A549 (cell line): ENCODE measurements around the gene VIPR2. TPM values are rescaled to one million over a fixed set of nuclear protein-coding genes. Genes with fewer than 3 reads are reported as not detected.

Source experiments
- ATAC-seq, 2 experiments: fragments of 200-7000 bp in 1 of 2; fragments of >200 bp in 1 of 2; cut with Nextera tagmentation in 1 of 2; cut with Tn5 transposase in 1 of 2; 3 replicates each; pipeline versions ENCODE4 v1.8.0 to v1.9.1; 2018 to 2020; ENCODE audit warnings: mild to moderate bottlenecking in 1 of 2, moderate library complexity in 1 of 2
- CTCF ChIA-PET: fragments of 300-600 bp; sonication (Branson Sonifier 250); formaldehyde crosslinking; extraction: SDS; loops from one replicate; lab custom pipeline; 2021; ENCODE audit warnings: antibody characterized with exemption, inconsistent platforms; lab: Yijun Ruan, JAX
- POLR2A ChIA-PET: fragments of 350-600 bp; formaldehyde crosslinking; extraction: SDS; loops from one replicate; lab custom pipeline; 2021; ENCODE audit warnings: antibody characterized with exemption, inconsistent platforms; lab: Yijun Ruan, JAX
- DNase-seq, 2 experiments: peaks; one replicate each; pipeline versions ENCODE4 v3.0.0 to v3.0.0-alpha.2; 2011 to 2016; ENCODE audit warnings: low read depth in 1 of 2, low spot score in 1 of 2
- FAIRE-seq: peaks from 2 replicates; lab custom pipeline; 2011; peaks lifted over from hg19 to GRCh38; lab: Jason Lieb, UNC
- H3K27ac ChIP-seq, 2 experiments: fragments of >200 bp; sonication (Bioruptor Twin); formaldehyde crosslinking; 3 replicates each; pipeline ENCODE4 v1.5.1; 2016 to 2017
- H3K4me1 ChIP-seq: fragments of >200 bp; sonication (Bioruptor Twin); formaldehyde crosslinking; 3 replicates; pipeline ENCODE4 v1.6.1; 2016
- H3K4me2 ChIP-seq: fragments of >200 bp; sonication (Bioruptor Twin); formaldehyde crosslinking; 3 replicates; pipeline ENCODE4 v1.6.1; 2016
- H3K4me3 ChIP-seq: fragments of >200 bp; sonication (Bioruptor Twin); formaldehyde crosslinking; 3 replicates; pipeline ENCODE4 v1.5.1; 2016
- H3K9me3 ChIP-seq: fragments of >200 bp; sonication (Bioruptor Twin); formaldehyde crosslinking; 3 replicates; pipeline ENCODE4 v1.6.1; 2016
- BCL3 ChIP-seq: fragments of >200 bp; sonication (Bioruptor Twin); formaldehyde crosslinking; IDR thresholded peaks from 3 replicates; pipeline ENCODE4 v1.6.1; 2016
- CBX8 ChIP-seq: fragments of 200-600 bp; sonication (generic); IDR thresholded peaks from 2 replicates; pipeline ENCODE4 v1.6.1; 2016
- CEBPB ChIP-seq, 2 experiments: fragments of >200 bp in 1 of 2; sonication (Bioruptor Twin) in 1 of 2; formaldehyde crosslinking in 1 of 2; IDR thresholded peaks; 2 replicates each; pipeline ENCODE4 v1.6.1; 2012 to 2016
- CHD2 ChIP-seq: fragments of 150-350 bp; IDR thresholded peaks from 2 replicates; pipeline ENCODE4 v1.6.1; 2014; ENCODE audit warnings: low read length; ENCODE audit not compliant: partially characterized antibody
- E2F6 ChIP-seq: IDR thresholded peaks from 2 replicates; pipeline ENCODE4 v1.6.1; 2012; ENCODE audit warnings: low read depth, borderline replicate concordance
- EP300 ChIP-seq, 2 experiments: fragments of >200 bp; sonication (Bioruptor Twin); formaldehyde crosslinking; IDR thresholded peaks; 2 replicates in 1 of 2; 3 replicates in 1 of 2; pipeline ENCODE4 v1.6.1; 2016 to 2017
- FOSB ChIP-seq: fragments of 250-450 bp; sonication (Bioruptor Pico); IDR thresholded peaks from 2 replicates; pipeline ENCODE4 v1.5.0; 2020; ENCODE audit warnings: mild to moderate bottlenecking, moderate library complexity
- FOSL2 ChIP-seq, 2 experiments: fragments of 450-650 bp in 1 of 2; fragments of >200 bp in 1 of 2; sonication (Bioruptor Twin) in 1 of 2; formaldehyde crosslinking; IDR thresholded peaks; 2 replicates each; pipeline versions ENCODE4 v1.5.0 to v1.6.1; 2016 to 2020; ENCODE audit warnings: mild to moderate bottlenecking in 1 of 2, moderate library complexity in 1 of 2
- HEYL ChIP-seq: fragments of 250-450 bp; sonication (Bioruptor Pico); IDR thresholded peaks from 2 replicates; pipeline ENCODE4 v1.8.0; 2021; ENCODE audit warnings: mild to moderate bottlenecking, moderate library complexity
- HMGXB4 ChIP-seq: fragments of 250-450 bp; sonication (Bioruptor Pico); IDR thresholded peaks from 2 replicates; pipeline ENCODE4 v1.5.0; 2021; ENCODE audit warnings: mild to moderate bottlenecking, moderate library complexity, borderline replicate concordance
- HOXA7 ChIP-seq: fragments of 250-450 bp; sonication (Bioruptor Pico); IDR thresholded peaks from 2 replicates; pipeline ENCODE4 v1.5.0; 2020; ENCODE audit warnings: mild to moderate bottlenecking, moderate library complexity
- HOXB5 ChIP-seq: fragments of 250-450 bp; sonication (Bioruptor Pico); IDR thresholded peaks from 2 replicates; pipeline ENCODE4 v1.5.0; 2020; ENCODE audit warnings: mild to moderate bottlenecking, moderate library complexity
- JUN ChIP-seq, 2 experiments: fragments of >200 bp; sonication (Bioruptor Twin); formaldehyde crosslinking; IDR thresholded peaks; 2 replicates in 1 of 2; 3 replicates in 1 of 2; pipeline ENCODE4 v1.6.1; 2016 to 2017
- JUNB ChIP-seq: fragments of >200 bp; sonication (Bioruptor Twin); formaldehyde crosslinking; IDR thresholded peaks from 2 replicates; pipeline ENCODE4 v1.6.1; 2016
- MAX ChIP-seq: IDR thresholded peaks from 2 replicates; pipeline ENCODE4 v1.6.1; 2012
- MYC ChIP-seq: IDR thresholded peaks from 2 replicates; pipeline ENCODE4 v1.6.1; 2012; ENCODE audit warnings: mild to moderate bottlenecking, inconsistent platforms, low read length, improper control_type of control experiment, borderline replicate concordance
- PBX3 ChIP-seq: IDR thresholded peaks from 2 replicates; pipeline ENCODE4 v1.6.1; 2012
- POLR2AphosphoS2 ChIP-seq: conservative IDR thresholded peaks from 2 replicates; pipeline ENCODE4 v1.6.1; 2012; ENCODE audit warnings: low read length, improper control_type of control experiment, inconsistent platforms
- RAD21 ChIP-seq, 2 experiments: fragments of >200 bp in 1 of 2; sonication (Bioruptor Twin) in 1 of 2; formaldehyde crosslinking in 1 of 2; IDR thresholded peaks in 1 of 2; conservative IDR thresholded peaks in 1 of 2; 2 replicates in 1 of 2; 3 replicates in 1 of 2; pipeline ENCODE4 v1.6.1; 2012 to 2018; ENCODE audit warnings: inconsistent platforms in 1 of 2
- RCOR1 ChIP-seq: fragments of 150-350 bp; IDR thresholded peaks from 2 replicates; pipeline ENCODE4 v1.6.1; 2014; ENCODE audit warnings: antibody characterized with exemption, low read length, low read depth
- REST ChIP-seq: fragments of 200-600 bp; sonication (generic); IDR thresholded peaks from 2 replicates; pipeline ENCODE4 v1.6.1; 2016; ENCODE audit warnings: antibody characterized with exemption, mild to moderate bottlenecking, moderate library complexity
- RNF2 ChIP-seq: fragments of 200-600 bp; sonication (generic); IDR thresholded peaks from 2 replicates; pipeline ENCODE4 v1.6.1; 2016; ENCODE audit warnings: low read depth, mild to moderate bottlenecking, antibody characterized with exemption, moderate library complexity, borderline replicate concordance
- TP53 ChIP-seq: fragments of 250-450 bp; sonication (Bioruptor Pico); IDR thresholded peaks from 2 replicates; pipeline ENCODE4 v1.5.0; 2021; ENCODE audit warnings: mild to moderate bottlenecking, moderate library complexity
- ZNF302 ChIP-seq: fragments of 250-450 bp; sonication (Bioruptor Pico); IDR thresholded peaks from 2 replicates; pipeline ENCODE4 v1.9.0; 2021; ENCODE audit warnings: inconsistent platforms, mild to moderate bottlenecking, moderate library complexity
- ZSCAN20 ChIP-seq: fragments of 250-450 bp; sonication (Bioruptor Pico); IDR thresholded peaks from 2 replicates; pipeline ENCODE4 v1.8.0; 2022; ENCODE audit warnings: mild to moderate bottlenecking, moderate library complexity
- WGBS: methylation state at CpG from one replicate; pipeline ENCODE4 v1.1.6; 2017; ENCODE audit errors: missing lambda C conversion rate; 5-methylcytosine and 5-hydroxymethylcytosine counted together
- polyA plus RNA-seq, 4 experiments: library from polyadenylated mRNA; depleted of rRNA in 3 of 4; stranded (reverse); fragments of >200 nt; fragmentation: RNase III in 1 of 4; extraction: RNeasy Plus Mini Kit Qiagen cat#74134 plus additional on column Dnase treatment in 1 of 4; gene quantifications; 2 replicates in 3 of 4; 3 replicates in 1 of 4; pipeline ENCODE4 v1.2.3, GENCODE V29; 2011 to 2017

VIPR2 gene
- polyA plus RNA-seq, 2 of the 4 experiments (the other 2 are of a cell fraction): not detected

GRCh38 chr7:159012353-159013069 is 132.2 kb downstream of the VIPR2 start:
- FAIRE-seq: no peak
- no peak overlapping the region for H3K4me3 ChIP-seq
- peak in 1 of 2 experiments; percentile 12; a peak in 2 of 6 replicates for ATAC-seq
- peak overlapping the region; percentile 94 to 97 for H3K27ac ChIP-seq
- peak in 1 of 2 experiments; percentile 62 for DNase-seq
- POLR2A ChIA-PET: no interaction called here
- WGBS: 25% methylated on average over 12 of the region's 12 CpGs
- peak overlapping the region; percentile 68 for H3K4me2 ChIP-seq
- TF ChIP-seq TP53 (CRISPR knock-in tag): no peak
- no peak for TF ChIP-seq CBX8
- peak in 1 of 2 experiments; percentile 34; a peak in 1 of 5 replicates for TF ChIP-seq EP300 (IDR thresholded peaks at IDR 0.05)
- no peak for TF ChIP-seq ZSCAN20 (CRISPR knock-in tag)
- TF ChIP-seq E2F6: no peak
- TF ChIP-seq MYC: no peak
- no peak for TF ChIP-seq HOXB5 (CRISPR knock-in tag)
- TF ChIP-seq MAX: 0 out of 2 replicates have a peak, but pooled peaks have one; percentile 17
- TF ChIP-seq HOXA7 (CRISPR knock-in tag): no peak
- 0 out of 5 replicates have a peak, but pooled peaks of 1 of the 2 experiments have one; percentile 38 for TF ChIP-seq JUN (IDR thresholded peaks at IDR 0.05)
- no peak for TF ChIP-seq CEBPB (IDR thresholded peaks at IDR 0.05)
- TF ChIP-seq RAD21 (conservative IDR thresholded peaks at IDR 0.05 in 1 of 2, IDR thresholded peaks at IDR 0.05 in 1 of 2): no peak
- TF ChIP-seq, all 56 proteins: peak for 3
- Histone ChIP-seq H3K9me3 (no peaks in the 10 kb centered on the region), H3K4me1 (peaks cover 56% of the 10 kb centered on the region)
- CTCF ChIA-PET: interaction anchor here (1.6 to 5.7 kb wide), 2 partner anchors 10 to 36 kb away, joined by 5 to 19 read pairs; no protein-coding TSS in a partner anchor

GRCh38 chr7:159011722-159012022 is 133.0 kb downstream of the VIPR2 start:
- peaks cover 54% of the 10 kb centered on the region for H3K4me1 ChIP-seq
- TF ChIP-seq RCOR1 (no peak), HOXA7 (CRISPR knock-in tag) (no peak), FOSB (no peak), JUN (IDR thresholded peaks at IDR 0.05) (no peak), FOSL2 (IDR thresholded peaks at IDR 0.05) (no peak), FOSL2 (CRISPR knock-in tag; IDR thresholded peaks at IDR 0.05) (no peak), BCL3 (no peak), CBX8 (no peak), HMGXB4 (CRISPR knock-in tag) (no peak), JUNB (no peak), POLR2AphosphoS2 (no peak), REST (no peak), PBX3 (no peak), ZNF302 (CRISPR knock-in tag) (no peak), E2F6 (no peak), MYC (no peak), CHD2 (no peak), HEYL (CRISPR knock-in tag) (no peak), RNF2 (no peak)
- H3K4me2 ChIP-seq: peak overlapping the region; percentile 68; the same call in 1 of the 3 replicates
- FAIRE-seq (no peak), DNase-seq (no peak), ATAC-seq (no peak)
- 93% methylated on average over 3 of the region's 3 CpGs for WGBS
- CTCF ChIA-PET: interaction anchor here (1.6 to 5.7 kb wide), 2 partner anchors 9 to 35 kb away, joined by 5 to 19 read pairs; no protein-coding TSS in a partner anchor
- H3K27ac ChIP-seq: peak overlapping the region; percentile 94 to 97
- no peaks in the 10 kb centered on the region for H3K9me3 ChIP-seq
- POLR2A ChIA-PET: no interaction called here
- no peak overlapping the region for H3K4me3 ChIP-seq
